ENCODE measurements around the gene CROCC2.

Gene CROCC2

DNA sequence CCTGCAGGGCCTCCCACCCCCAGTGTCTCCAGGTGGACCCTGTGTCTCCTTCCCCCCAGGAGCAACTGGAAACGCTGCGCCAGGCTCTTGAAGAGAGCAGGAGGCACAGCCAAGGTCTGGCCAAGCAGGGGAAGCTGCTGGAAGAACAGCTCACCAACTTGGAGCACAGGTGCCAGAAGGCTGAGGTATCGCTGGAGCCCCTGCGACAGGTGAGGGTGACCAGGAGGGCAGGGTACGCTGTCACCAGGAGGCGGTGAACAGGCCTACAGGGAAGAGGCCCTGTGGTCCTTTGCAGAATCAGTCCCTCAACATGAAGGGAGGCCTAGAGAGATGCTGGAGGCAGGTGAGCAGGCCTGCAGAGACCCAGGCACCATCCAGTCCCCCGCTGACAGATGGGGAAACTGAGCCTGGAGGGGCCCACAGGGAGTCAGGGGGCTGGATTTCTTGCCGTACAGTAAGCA, 76.7 kb downstream of the CROCC2 start:
- peaks cover 3% of the 10 kb centered on the region for H3K27me3 ChIP-seq (ENCODE audit: insufficient read depth, low read depth, severe bottlenecking)
- H3K9me3 ChIP-seq (ENCODE audit: severe bottlenecking): peaks cover 4% of the 10 kb centered on the region
- H3K36me3 ChIP-seq: no peaks in the 10 kb centered on the region
- no peak overlapping the region for H3K27ac ChIP-seq
- DNase-seq: peak; percentile 5
- H3K4me3 ChIP-seq (ENCODE audit: low read depth, low read length): no peak overlapping the region
- TF ChIP-seq, protein P1, sequence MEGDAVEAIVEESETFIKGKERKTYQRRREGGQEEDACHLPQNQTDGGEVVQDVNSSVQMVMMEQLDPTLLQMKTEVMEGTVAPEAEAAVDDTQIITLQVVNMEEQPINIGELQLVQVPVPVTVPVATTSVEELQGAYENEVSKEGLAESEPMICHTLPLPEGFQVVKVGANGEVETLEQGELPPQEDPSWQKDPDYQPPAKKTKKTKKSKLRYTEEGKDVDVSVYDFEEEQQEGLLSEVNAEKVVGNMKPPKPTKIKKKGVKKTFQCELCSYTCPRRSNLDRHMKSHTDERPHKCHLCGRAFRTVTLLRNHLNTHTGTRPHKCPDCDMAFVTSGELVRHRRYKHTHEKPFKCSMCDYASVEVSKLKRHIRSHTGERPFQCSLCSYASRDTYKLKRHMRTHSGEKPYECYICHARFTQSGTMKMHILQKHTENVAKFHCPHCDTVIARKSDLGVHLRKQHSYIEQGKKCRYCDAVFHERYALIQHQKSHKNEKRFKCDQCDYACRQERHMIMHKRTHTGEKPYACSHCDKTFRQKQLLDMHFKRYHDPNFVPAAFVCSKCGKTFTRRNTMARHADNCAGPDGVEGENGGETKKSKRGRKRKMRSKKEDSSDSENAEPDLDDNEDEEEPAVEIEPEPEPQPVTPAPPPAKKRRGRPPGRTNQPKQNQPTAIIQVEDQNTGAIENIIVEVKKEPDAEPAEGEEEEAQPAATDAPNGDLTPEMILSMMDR (IDR thresholded peaks at IDR 0.05; ENCODE audit: low read depth, low read length): no peak

DNA sequence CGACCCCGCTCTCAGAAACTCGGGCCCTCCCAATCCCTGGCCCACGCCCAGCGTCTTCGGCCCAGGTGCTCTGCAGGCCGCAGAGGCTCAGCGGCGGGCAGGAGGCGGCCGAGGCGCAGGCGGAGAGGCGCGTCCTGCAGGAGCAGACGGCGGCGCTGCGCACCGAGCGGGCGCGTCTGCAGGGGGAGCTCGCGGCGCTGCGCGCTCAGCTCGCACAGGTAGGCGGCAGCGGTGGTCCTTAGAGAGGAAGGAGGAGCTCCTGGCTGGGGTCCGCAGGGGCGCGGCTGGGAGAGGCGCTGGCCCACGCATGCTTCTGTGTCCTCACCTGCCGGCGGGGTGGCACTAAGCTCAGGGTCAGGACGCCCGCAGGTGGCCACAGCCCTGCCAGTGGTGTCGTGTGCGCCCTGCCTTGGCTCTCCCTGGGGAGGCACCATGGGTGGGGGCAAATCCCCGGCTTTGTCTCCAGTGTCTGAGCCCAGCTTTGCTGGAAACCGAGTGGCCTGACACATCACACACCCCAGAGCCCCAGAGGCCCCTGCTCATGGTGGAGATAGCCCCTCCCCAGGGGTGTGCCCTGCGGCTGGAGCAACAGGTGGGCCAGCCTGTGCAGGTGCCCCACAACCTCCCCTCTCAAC, 77.3 kb downstream of the CROCC2 start:
- peak; percentile 70 for DNase-seq
- peak overlapping the region; percentile 38 for H3K4me3 ChIP-seq (ENCODE audit: low read depth, low read length)
- no peak overlapping the region for H3K27ac ChIP-seq
- H3K9me3 ChIP-seq (ENCODE audit: severe bottlenecking): peaks cover 9% of the 10 kb centered on the region
- TF ChIP-seq, protein P1 (IDR thresholded peaks at IDR 0.05; ENCODE audit: low read depth, low read length): peak; percentile 90
- peaks cover 3% of the 10 kb centered on the region for H3K27me3 ChIP-seq (ENCODE audit: insufficient read depth, low read depth, severe bottlenecking)
- no peaks in the 10 kb centered on the region for H3K36me3 ChIP-seq

DNA sequence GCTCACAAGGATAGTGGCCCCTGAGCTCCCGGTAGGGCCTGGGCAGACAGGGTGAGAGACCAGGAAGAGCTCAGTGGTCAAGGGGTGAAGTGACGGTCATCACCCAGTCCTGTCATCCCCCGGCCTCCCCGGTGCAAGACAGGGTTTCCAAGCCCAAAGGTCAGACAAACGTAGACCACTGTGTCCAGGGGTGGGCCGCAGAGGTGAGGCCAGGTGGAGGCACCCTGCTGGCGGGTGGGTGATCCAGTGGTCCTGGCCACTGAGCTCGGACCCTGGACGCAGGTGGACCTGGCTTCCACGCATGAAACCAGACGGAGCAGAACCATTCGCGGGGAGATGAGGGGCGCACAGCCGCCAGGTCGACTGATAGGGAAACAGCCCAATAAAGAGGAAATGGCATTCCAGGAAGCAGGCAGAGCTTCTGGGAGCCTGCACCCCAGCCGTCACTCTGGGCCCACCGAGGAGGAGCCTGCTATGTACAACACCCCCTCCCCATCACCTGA, 77.9 kb downstream of the CROCC2 start:
- no peak for DNase-seq
- TF ChIP-seq, protein P1 (IDR thresholded peaks at IDR 0.05; ENCODE audit: low read depth, low read length): no peak
- peaks cover 9% of the 10 kb centered on the region for H3K9me3 ChIP-seq (ENCODE audit: severe bottlenecking)
- peaks cover 3% of the 10 kb centered on the region for H3K27me3 ChIP-seq (ENCODE audit: insufficient read depth, low read depth, severe bottlenecking)
- H3K4me3 ChIP-seq (ENCODE audit: low read depth, low read length): no peak overlapping the region
- no peak overlapping the region for H3K27ac ChIP-seq
- no peaks in the 10 kb centered on the region for H3K36me3 ChIP-seq

DNA sequence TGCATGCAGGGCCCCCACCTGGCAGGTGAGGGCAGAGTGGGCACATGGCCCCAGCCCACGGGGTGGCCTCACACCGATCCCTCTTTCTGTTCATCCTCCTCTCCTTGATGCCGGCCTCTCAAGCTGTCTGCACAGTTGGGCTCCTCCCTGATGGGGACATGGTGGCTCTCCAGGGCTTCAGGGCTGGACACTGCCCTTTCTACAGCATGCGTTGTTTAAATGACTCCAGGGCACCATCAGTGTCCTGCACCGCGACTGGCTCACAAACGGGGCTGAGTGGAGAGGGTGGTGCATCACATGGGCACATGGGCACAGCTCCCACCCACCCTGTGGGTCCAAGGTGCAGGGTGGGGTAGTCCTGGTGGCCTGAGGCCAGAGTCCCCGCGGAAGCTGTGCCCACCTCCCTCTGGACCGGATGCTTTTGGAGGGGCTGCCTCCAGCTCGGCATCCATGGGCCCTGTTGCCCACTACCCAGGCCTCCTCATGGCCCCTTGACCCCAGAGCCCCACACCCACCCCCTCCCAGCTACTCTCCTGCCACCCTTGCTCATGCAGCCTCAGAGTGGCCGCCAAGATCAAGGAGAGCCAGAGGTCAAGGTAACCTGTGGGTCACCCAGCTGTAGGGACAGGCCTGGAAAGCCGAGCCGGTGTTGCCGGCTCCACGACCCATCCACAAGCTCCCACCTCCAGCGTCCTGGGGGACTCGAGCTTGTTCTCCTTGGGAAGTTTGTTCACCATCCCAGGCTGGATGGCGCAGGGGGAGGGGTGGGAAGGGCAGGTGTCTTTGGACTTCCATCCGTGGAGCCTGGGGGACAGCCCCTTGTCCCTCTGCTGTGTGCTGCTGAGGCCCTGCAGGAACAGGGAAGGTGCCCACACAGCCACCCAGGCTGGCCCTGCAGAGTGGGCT, 80.0 kb downstream of the CROCC2 start:
- TF ChIP-seq, protein P1 (IDR thresholded peaks at IDR 0.05; ENCODE audit: low read depth, low read length): no peak
- Histone ChIP-seq H3K27ac (no peak overlapping the region), H3K27me3 (ENCODE audit: insufficient read depth, low read depth, severe bottlenecking) (peaks cover 3% of the 10 kb centered on the region), H3K36me3 (no peaks in the 10 kb centered on the region), H3K4me3 (ENCODE audit: low read depth, low read length) (no peak overlapping the region), H3K9me3 (ENCODE audit: severe bottlenecking) (peaks cover 9% of the 10 kb centered on the region)
- DNase-seq: no peak

DNA sequence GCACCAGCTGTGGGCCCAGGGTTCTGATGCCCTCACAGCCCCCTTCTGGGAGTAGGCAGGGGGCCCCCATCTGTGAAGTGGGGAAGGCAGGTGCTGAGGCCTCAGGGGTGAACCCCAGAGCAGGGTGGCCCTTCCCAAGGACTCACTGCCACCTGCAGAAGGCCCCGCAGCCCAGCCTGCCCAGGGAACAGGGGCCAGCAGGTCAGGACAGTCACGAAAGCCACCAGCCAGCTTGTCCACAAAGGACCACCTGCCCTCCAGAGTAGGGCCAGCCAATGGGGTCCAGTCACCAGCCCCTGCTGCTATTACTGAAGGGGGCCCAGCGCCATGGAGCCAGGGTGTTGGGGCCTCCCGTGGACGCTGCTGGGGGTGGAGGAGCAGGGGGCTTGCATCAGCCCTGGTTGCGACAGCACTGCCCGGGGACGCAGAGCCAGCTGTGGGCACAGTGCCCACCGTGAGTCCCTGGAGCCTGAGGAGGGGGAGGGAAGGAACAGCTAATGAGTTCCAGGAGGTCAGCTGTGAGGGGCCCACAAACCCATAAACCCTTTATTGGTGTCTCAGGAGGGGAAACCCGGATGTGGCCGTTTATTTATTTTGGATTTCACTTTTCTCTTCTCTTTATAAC, 80.8 kb downstream of the CROCC2 start:
- no peak for DNase-seq
- no peak overlapping the region for H3K27ac ChIP-seq
- TF ChIP-seq, protein P1 (IDR thresholded peaks at IDR 0.05; ENCODE audit: low read depth, low read length): no peak
- peaks cover 3% of the 10 kb centered on the region for H3K27me3 ChIP-seq (ENCODE audit: insufficient read depth, low read depth, severe bottlenecking)
- H3K36me3 ChIP-seq: no peaks in the 10 kb centered on the region
- H3K9me3 ChIP-seq (ENCODE audit: severe bottlenecking): peaks cover 9% of the 10 kb centered on the region
- H3K4me3 ChIP-seq (ENCODE audit: low read depth, low read length): no peak overlapping the region

All from WERI-Rb-1 (cell line).